ENCODE data around the gene COMTD1.
"Not testable (repeated sequence)": the region's sequence is repeated elsewhere in the genome, so short reads cannot be mapped to it uniquely, and the experiment has no call there.

The COMTD1 gene

GRCh38 chr10:75226656-75227055 lies 9.1 kb downstream of the COMTD1 start:
- TF ChIP-seq, protein P1, sequence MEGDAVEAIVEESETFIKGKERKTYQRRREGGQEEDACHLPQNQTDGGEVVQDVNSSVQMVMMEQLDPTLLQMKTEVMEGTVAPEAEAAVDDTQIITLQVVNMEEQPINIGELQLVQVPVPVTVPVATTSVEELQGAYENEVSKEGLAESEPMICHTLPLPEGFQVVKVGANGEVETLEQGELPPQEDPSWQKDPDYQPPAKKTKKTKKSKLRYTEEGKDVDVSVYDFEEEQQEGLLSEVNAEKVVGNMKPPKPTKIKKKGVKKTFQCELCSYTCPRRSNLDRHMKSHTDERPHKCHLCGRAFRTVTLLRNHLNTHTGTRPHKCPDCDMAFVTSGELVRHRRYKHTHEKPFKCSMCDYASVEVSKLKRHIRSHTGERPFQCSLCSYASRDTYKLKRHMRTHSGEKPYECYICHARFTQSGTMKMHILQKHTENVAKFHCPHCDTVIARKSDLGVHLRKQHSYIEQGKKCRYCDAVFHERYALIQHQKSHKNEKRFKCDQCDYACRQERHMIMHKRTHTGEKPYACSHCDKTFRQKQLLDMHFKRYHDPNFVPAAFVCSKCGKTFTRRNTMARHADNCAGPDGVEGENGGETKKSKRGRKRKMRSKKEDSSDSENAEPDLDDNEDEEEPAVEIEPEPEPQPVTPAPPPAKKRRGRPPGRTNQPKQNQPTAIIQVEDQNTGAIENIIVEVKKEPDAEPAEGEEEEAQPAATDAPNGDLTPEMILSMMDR (IDR thresholded peaks at IDR 0.05; ENCODE audit: low read depth, low read length, missing control alignments) = no peak
- DNase-seq (ENCODE audit: low read depth) = no peak
- no peak overlapping the region for H3K4me3 ChIP-seq (ENCODE audit: low read depth, low read length)
- in situ Hi-C loops (cut with HindIII; ENCODE audit: low sequenced_read_pairs) = no loop called here

DNA sequence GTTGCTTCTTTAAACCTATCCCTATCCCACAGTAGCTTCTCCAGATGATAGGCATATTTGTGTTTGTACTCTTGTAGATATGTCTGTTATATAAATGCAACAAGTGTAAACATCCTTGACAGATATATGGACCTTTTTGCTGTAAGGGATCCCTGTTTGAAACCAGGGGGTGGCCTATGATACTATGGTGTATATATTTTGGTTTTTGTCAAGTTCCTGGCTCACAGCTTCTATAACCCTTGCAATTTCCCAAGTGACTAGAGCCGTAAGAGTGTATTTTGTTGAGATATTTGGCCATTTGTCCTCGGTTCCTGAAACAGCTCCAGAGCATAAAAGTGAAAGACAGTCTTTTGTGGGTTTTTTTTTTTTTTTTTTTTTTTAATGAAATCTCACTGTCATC lies 9.7 kb downstream of the COMTD1 start:
- TF ChIP-seq, protein P1 (IDR thresholded peaks at IDR 0.05; ENCODE audit: low read depth, low read length, missing control alignments) = no peak
- no peak overlapping the region for H3K4me3 ChIP-seq (ENCODE audit: low read depth, low read length)
- no peak for DNase-seq (ENCODE audit: low read depth)
- in situ Hi-C loops (cut with HindIII; ENCODE audit: low sequenced_read_pairs) = no loop called here

DNA sequence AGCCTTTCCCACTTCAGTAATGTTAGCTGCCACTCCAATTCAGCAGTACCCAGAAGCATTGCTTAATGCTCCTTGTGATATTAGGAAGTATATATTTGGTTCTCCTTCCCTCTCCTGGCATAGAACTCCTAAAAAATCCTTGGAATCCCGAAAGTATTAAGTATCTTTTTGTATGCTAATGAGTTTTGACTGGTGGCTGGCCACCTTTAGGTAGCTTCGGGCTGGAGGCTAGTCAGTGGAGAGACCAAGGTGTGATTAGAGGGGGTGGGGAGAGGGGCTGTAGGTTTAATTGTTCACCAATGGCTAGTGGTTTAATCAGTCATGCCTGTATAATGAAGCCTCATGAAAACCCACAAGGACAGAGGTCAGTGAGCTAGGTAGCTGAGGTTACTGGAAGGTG lies 12.2 kb downstream of the COMTD1 start:
- in situ Hi-C loops (cut with HindIII; ENCODE audit: low sequenced_read_pairs) = no loop called here
- TF ChIP-seq, protein P1 (IDR thresholded peaks at IDR 0.05; ENCODE audit: low read depth, low read length, missing control alignments) = no peak
- no peak overlapping the region for H3K4me3 ChIP-seq (ENCODE audit: low read depth, low read length)
- DNase-seq (ENCODE audit: low read depth) = no peak

- H3K4me3 ChIP-seq (ENCODE audit: low read depth, low read length); in situ Hi-C loops (cut with HindIII; ENCODE audit: low sequenced_read_pairs); DNase-seq (ENCODE audit: low read depth): not testable (repeated sequence)
These were observed 14.3 kb downstream of the COMTD1 start for GRCh38 chr10:75221492-75221891.

GRCh38 chr10:75220274-75220673 lies 15.5 kb downstream of the COMTD1 start:
- in situ Hi-C loops (cut with HindIII; ENCODE audit: low sequenced_read_pairs) = no loop called here
- TF ChIP-seq, protein P1 (IDR thresholded peaks at IDR 0.05; ENCODE audit: low read depth, low read length, missing control alignments) = no peak
- H3K4me3 ChIP-seq (ENCODE audit: low read depth, low read length) = no peak overlapping the region
- DNase-seq (ENCODE audit: low read depth) = no peak

DNA sequence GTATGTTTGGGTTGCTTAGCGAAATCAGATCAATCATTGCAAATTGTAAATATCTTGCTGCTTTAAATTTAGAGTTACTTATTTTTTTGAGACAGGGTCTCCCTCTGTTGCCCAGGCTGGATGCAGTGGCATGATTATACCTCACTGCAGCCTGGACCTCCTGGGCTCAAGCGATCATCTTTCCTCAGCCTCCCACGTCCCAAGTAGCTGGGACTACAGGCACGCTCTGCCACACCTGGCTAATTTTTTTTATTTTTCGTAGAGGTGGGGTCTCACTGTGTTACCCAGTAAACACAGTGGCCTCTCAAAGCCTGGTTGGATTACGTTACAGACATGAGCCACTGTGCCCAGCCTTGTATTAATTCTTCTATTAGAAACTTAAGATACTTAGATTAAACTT lies 23.4 kb downstream of the COMTD1 start:
- H3K4me3 ChIP-seq (ENCODE audit: low read depth, low read length) = no peak overlapping the region
- TF ChIP-seq, protein P1 (IDR thresholded peaks at IDR 0.05; ENCODE audit: low read depth, low read length, missing control alignments) = no peak
- DNase-seq (ENCODE audit: low read depth) = no peak
- in situ Hi-C loops (cut with HindIII; ENCODE audit: low sequenced_read_pairs) = no loop called here

- no peak for DNase-seq (ENCODE audit: low read depth)
- in situ Hi-C loops (cut with HindIII; ENCODE audit: low sequenced_read_pairs) = no loop called here
- peak overlapping the region; percentile 78 for H3K4me3 ChIP-seq (ENCODE audit: low read depth, low read length)
These were observed 24.6 kb downstream of the COMTD1 start for GRCh38 chr10:75211007-75211691.

More at GRCh38 chr10:75211007-75211691, 24.6 kb downstream of the COMTD1 start:
- TF ChIP-seq, protein P1 (IDR thresholded peaks at IDR 0.05; ENCODE audit: low read depth, low read length, missing control alignments) = no peak
